NB4 (cell line): ENCODE measurements around the gene CXCR4.
"Not testable (repeated sequence)": the region's sequence is repeated elsewhere in the genome, so short reads cannot be mapped to it uniquely, and the experiment has no call there.

Experiments used
- DNase-seq: peaks from one replicate; pipeline ENCODE4 v3.0.0; 2010; ENCODE audit warnings: low read depth
- H3K4me3 ChIP-seq: one replicate; pipeline ENCODE4 v1.5.1; 2011; ENCODE audit warnings: mild to moderate bottlenecking, low read depth, low read length, moderate library complexity
- MYC ChIP-seq: IDR thresholded peaks from 2 replicates; pipeline ENCODE4 v1.6.1; 2011; ENCODE audit warnings: low read depth, low read length
- POLR2A ChIP-seq: IDR thresholded peaks from 2 replicates; pipeline ENCODE4 v1.6.1; 2011; ENCODE audit warnings: mild to moderate bottlenecking; ENCODE audit not compliant: insufficient read length; ENCODE audit errors: extremely low read depth
- TF ChIP-seq, protein P1 (sequence below): IDR thresholded peaks from one replicate; pipeline ENCODE4 v1.5.1; 2012; ENCODE audit warnings: low read depth, low read length
- TF ChIP-seq, protein P2 (sequence below): IDR thresholded peaks from 2 replicates; pipeline ENCODE4 v1.6.1; 2011; ENCODE audit warnings: low read depth, low read length

CXCR4 gene

GRCh38 chr2:136098441-136098840, 19.5 kb downstream of the CXCR4 start:
- no peak overlapping the region for H3K4me3 ChIP-seq
- peak; percentile 69 for DNase-seq
- TF ChIP-seq, protein P1, sequence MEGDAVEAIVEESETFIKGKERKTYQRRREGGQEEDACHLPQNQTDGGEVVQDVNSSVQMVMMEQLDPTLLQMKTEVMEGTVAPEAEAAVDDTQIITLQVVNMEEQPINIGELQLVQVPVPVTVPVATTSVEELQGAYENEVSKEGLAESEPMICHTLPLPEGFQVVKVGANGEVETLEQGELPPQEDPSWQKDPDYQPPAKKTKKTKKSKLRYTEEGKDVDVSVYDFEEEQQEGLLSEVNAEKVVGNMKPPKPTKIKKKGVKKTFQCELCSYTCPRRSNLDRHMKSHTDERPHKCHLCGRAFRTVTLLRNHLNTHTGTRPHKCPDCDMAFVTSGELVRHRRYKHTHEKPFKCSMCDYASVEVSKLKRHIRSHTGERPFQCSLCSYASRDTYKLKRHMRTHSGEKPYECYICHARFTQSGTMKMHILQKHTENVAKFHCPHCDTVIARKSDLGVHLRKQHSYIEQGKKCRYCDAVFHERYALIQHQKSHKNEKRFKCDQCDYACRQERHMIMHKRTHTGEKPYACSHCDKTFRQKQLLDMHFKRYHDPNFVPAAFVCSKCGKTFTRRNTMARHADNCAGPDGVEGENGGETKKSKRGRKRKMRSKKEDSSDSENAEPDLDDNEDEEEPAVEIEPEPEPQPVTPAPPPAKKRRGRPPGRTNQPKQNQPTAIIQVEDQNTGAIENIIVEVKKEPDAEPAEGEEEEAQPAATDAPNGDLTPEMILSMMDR: no peak
- TF ChIP-seq POLR2A (no peak), MYC (no peak)
- TF ChIP-seq, protein P2, sequence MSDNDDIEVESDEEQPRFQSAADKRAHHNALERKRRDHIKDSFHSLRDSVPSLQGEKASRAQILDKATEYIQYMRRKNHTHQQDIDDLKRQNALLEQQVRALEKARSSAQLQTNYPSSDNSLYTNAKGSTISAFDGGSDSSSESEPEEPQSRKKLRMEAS: no peak

DNA sequence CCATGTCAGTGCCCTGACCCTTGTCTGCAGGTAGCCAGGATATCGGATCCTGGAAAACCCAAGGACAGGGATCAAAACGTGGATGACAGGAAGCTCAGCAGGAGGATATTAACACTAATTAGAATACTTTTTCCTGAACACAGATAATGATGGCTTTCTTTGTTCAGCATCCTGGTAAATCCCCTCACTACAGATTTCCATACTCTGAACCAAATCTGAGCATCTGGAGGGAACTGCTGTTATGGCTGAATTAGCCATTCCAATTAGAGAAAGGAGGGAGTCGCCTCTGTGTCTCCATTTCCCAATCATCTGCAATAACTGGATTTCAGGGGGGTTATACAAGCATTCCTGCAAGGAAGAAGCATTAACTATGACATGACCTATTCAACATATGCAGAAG, 24.4 kb downstream of the CXCR4 start:
- H3K4me3 ChIP-seq: no peak overlapping the region
- TF ChIP-seq POLR2A (no peak), MYC (no peak)
- TF ChIP-seq, protein P1: no peak
- TF ChIP-seq, protein P2: no peak
- DNase-seq: no peak

GRCh38 chr2:136091899-136092298, 26.1 kb downstream of the CXCR4 start:
- TF ChIP-seq, protein P1: no peak
- no peak for TF ChIP-seq MYC
- TF ChIP-seq, protein P2: no peak
- TF ChIP-seq POLR2A: no peak
- no peak overlapping the region for H3K4me3 ChIP-seq
- no peak for DNase-seq

DNA sequence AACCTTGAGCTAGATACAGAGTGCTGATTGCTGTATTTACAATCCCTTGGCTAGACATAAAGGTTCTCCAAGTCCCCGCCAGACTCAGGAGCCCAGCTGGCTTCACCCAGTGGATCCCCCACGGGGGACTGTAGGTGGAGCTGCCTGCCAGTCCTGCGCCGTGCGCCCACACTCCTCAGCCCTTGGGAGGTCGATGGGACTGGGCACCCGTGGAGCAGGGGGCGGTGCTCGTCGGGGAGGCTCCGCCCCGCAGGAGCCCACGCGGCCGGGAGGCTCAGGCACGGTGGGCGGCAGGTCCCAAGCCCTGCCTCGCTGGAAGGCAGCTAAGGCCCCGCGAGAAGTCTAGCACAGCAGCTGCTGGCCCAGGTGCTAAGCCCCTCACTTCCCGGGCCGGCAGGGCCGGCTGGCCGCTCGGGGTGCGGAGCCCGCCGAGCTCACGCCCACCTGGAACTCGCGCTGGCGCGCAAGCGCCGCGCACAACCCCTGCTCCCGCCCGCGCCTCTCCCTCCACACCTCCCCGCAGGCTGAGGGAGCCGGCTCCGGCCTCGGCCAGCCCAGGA, 30.0 kb downstream of the CXCR4 start:
- not testable (repeated sequence) for H3K4me3 ChIP-seq, DNase-seq

- H3K4me3 ChIP-seq: no peak overlapping the region
- no peak for DNase-seq
- TF ChIP-seq, protein P1: no peak
- TF ChIP-seq, protein P2: no peak
- TF ChIP-seq MYC: no peak
- no peak for TF ChIP-seq POLR2A
These were observed 31.5 kb downstream of the CXCR4 start for GRCh38 chr2:136086253-136087016.

- TF ChIP-seq, protein P1: no peak
- TF ChIP-seq MYC (no peak), POLR2A (no peak)
- TF ChIP-seq, protein P2: no peak
- no peak overlapping the region for H3K4me3 ChIP-seq
- no peak for DNase-seq
These were observed 32.3 kb downstream of the CXCR4 start for GRCh38 chr2:136085453-136086209.
